NCI-H1092 (cell line): ENCODE results near the gene HES3.

Source experiments
- DNase-seq: peaks from one replicate; lab custom pipeline; 2025; lab: John Stamatoyannopoulos, UW

The HES3 gene

DNA sequence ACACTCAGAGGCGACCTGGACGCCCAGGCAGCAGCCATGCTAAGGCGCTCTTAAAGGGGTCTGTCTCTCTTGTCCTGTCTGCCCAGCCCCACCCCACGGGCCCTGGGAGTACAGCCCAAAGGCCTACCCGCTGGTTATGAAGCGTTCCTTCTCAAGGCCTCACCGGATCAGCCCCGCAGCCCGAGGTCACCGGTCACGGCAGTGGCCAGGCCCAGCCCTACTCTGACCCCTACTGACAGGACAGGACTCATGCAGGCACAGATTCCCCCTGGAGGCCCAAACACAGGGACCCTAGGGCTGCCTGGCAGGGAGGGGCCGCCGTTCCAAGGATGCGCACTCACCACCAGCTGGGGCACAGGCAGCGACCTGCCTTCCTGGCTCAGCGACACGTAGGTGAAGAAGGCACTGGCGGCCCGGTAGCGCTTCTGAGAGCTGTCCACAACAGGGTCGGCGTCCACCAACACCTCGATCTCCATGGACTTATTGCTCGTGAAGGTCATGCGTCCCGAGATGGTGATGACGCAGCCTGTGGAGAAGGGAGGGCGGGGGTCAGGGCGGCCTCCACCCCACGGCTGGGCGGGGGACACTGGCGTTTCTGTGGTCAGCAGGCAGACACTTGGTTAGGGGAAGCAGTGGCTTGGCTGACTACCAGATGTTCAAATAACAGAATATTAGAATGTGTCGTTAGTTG lies 36.9 kb downstream of the HES3 start:
- DNase-seq, result no peak

DNA sequence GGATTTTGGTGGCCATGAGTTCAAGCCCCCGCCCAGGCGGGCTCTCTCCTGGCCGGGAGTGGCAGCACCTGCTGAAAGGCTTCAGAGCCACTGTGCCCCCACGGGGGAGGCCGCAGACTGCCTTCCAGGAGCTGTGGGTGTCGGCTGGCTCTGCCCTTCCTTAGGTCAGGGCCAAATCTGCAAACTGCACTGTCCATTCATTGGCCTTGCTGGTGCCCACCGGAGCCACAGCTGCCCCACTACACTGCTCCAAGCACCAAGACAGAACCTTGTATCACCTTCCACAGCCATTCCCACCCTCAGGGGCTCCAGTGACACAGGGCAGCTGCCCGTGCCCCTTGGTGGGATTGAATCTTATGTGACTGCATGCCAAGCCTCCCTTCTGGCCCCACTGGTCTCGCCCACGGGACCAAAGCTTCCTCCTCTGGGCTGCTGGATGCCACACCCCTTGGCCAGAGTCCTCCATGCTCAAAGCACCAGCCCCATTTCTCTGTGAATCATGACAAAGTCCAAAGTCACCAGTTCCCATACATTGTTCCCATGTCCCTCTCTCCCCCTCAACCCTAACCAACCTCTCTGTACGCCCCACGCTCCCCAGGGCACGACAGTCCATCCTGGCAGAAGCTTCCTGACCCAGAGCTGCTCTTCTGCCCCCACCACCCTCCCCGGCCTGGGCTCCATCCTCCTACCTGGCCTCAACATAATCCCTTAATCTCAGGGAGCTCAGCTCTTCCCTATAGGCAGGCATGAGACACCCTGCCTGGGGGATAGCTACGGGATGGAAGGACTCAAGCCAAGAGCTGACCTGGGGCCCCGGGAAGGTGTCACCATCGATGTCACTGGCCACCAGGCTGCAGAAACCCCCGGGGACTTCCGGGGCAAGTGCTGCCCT lies 37.8 kb downstream of the HES3 start:
- DNase-seq, result no peak

DNA sequence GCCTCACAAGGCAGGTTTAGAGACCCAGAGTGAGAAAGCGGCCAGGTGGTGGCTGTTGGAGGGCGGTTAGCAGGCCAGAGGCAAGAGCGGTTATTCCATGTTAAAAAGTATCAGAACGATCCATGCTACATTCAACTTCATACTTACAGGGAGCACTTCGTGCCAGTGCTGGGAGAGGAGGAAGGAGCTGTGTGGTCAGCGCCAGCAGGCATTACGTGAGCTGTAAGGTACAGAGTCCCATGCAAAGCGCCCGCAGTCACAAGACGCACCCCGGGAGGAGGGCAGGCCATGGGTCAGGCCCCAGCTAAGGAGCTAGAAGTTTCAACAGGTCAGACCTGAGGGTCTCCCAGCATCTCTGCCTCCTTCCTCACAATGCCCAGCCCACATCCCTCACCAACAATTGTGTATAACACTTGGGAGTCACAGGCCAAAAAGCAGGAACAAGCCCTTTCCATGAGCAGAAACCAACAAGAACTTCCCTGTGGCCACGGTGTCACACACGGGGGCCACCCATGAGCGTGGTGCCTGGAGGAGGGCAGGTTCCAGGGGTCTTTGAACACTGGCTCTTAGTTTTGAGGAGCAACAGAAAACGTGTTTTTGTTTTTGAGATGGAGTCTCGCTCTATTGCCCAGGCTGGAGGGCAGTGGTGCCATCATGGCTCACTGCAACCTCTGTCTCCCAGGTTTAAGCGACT lies 38.7 kb downstream of the HES3 start:
- no peak for DNase-seq

DNA sequence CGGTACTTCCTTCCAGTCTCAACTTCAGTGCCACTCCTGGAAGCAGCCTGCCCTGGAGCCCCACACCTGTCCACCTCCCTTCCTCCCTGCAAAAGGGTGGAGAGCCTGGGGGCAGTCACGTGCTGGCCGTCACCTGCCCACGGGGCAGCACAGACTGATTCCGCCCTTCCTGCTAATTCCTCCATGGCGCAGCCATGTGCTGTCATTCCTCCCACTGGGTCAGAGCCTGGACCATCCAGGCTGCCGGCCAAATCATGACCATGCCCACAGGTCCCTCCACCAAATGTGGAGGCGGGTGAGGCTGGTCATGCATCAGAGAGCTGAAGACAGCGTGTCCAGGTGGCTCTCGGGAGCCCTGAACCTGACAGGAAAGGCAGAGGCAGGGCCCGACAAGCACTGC lies 41.4 kb downstream of the HES3 start:
- DNase-seq, result no peak

DNA sequence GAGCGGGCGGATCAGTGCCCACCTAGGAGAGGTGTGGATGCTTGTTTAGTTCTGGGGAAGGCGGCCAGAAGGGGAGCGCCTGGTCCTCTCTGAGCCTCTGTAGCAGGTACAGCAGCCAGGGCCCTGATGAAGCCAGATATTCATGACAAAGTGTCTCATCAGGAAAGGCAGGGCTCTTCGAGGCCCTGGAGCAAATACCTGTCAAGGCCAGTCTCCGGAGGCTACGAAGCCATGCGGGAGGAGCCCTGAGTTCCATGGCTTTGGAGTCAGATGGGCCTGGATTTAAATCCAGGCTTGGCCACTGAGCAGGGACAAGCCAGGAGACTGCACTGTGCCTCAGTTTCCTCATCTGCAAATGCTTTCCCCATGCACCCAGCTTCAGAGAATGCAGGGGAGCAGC lies 42.3 kb downstream of the HES3 start:
- no peak for DNase-seq

DNA sequence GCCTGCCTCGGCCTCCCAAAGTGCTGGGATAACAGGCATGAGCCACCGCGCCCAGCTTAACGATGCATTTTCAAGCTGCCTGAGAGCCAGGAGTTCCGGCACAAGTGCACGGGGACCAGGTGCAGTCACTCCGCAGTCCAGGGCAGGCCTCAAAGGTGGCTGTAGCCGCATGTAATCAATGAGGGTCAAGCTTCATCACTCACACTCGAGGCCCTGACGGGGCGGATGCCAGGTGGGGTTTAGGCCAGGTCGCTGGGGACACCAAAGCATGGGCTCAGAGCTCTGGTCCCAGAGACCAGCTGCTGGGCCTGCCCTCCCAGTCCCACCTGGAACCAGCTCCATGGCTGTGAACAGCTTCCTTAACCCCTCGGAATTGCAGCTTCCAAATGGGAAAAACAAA lies 43.0 kb downstream of the HES3 start:
- no peak for DNase-seq

DNA sequence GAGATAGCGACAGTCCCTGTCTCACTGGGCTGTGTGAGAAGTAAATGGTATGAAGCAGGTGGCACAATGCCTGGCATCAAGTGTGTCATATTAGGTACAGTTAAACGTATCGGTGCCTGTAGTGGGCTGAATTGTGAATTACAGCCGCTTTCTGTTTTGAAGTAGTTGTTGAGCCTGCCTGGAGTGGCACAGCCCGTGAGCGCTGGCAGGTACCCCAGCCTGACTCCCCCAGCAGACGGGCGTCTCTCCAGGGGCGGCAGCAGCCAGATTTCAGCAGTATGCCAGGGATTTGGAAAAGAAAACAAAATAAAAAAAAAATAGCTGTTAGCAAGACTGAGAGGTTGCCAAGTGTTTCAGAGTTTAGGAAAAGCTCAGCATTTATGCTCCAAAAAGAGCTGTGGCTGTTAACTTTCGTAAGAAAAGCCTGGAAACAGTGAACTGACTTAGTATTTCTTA lies 43.5 kb downstream of the HES3 start:
- peak; percentile 96 for DNase-seq

DNA sequence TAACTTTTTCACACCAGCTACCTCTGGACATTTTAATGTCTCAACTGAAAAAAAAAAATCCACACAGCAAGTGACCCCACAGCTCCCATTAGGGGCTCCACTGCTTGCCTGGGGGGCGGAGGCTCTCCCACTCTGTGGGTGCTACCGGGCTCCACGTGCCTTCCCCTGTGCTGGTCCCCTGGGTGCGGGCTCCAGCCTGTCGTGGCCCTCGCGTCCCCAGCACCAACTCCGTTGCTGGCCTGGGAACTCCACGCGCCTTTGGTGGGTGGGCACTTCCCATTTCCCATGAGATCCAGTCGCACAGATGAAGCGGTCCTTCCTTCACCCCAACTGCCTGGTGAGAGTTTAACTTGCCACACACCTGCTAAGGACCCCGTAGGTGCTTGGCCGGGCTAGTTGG lies 44.0 kb downstream of the HES3 start:
- no peak for DNase-seq

DNA sequence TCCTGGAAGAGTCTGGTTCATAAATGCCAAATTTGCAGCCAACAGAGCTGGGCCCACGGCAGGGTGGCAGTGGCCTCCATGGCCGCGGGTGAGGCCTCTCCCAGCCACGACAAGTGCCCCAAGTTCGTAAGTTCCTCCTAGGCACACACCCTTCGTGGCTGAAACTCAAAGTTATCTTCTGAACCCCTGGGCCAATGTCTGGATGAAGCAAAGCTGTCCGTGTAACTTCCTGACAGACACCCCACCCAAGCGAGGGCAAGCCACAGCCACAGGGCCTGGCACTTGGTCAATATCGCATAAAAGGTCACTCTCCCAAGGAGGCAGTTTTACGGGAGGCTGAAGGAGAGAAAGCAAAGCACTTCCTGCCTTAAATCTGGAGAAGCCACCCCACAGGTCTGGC lies 44.7 kb downstream of the HES3 start:
- DNase-seq, result no peak

DNA sequence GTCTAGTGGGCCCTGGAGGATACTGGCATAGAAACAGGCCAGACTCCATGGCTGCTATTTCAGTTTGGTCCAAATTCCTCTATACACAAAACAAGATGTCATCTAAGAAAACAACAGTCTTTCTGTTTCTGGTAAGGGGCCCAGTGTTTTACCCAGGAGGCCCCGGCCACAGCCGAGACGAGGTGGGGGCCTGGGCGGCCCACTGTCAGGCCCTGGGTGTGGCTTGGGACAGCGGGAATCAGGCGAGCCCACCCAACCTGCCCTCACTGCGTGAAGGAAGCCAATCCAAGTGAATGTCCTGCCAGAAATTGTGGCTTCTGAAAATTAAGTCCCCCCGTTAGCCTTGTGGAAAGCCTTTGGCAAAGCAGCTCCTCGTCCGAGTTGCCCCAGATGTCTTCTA lies 48.1 kb downstream of the HES3 start:
- no peak for DNase-seq

DNA sequence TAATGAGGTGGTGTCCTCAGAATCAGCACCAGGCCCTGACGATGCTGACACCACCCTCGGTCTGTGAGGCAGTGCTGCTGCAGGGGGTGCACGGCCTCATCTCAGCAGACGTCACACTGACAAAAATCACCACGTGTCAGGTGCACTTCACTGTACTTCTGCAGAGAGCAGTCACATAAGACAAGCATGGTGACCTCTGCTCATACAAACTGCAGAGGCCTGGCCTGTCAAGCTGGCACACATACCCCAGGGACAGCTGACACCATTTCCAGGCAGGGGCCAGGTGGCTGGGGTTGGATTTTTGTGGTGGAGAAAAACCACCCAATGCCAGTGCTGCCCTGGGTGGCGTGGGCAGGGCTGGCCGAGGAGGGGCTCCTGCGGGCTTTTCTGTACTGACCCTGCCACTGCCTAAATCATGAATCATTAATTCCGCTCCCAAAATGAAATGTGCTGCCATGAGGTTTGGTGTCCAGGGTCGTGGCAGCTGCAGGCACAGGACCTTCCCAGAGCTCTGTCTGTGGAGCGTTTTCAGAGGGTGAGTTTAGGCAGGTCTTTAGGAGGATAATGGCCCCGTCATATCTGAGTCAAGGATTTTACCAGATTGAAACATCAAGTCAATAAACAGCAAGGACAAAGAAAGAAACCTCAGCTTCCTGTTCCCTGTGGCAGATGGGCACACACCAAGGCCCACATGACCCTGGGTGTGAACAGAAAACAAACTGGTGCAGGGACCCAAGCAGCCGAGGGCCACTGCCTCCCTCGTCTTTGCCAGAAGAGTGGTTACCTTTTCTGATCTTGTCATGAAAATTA lies 50.3 kb downstream of the HES3 start:
- DNase-seq, result no peak

DNA sequence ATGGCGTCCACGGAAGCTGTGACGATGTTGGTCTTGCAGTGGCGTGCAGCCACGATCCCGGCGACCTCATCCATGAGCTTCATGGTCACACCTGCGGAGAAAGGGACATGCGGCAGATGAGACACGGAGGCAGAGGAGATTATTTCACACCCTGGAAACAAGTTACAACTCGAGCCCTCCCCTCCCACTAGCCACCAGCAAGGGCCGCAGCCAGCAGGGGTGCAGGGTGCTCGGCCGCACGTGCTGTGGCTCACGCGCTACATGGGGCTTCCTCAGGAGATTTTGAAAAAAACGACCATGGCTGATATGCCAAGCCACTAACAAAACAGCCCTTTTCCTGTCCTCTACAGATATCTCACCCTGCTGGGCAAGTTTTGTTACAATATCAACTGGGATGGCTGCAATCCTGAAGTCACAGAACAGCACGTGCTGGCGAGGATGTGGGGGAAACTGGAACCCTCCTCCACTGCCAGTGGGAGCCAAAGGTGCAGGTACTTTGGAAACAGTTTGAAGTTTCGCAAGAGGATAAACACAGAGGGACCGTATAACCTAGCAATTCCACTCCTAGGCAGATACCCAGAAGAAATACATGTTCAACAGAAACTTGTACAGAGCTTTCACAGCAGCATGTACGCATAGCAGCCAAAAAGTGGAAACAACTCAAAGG lies 51.0 kb downstream of the HES3 start:
- DNase-seq, result no peak
